MM.1S (cell line): ENCODE results near the gene SYPL1.

Experiments
- DNase-seq: peaks from one replicate; pipeline ENCODE4 v3.0.0-alpha.2; 2015
- H2AFZ ChIP-seq: fragments of 300-600 bp; sonication (generic); 2 replicates; pipeline ENCODE4 v1.6.0; 2016; ENCODE audit warnings: antibody characterized with exemption, low read length
- H3F3A ChIP-seq: fragments of 300-600 bp; sonication (generic); 2 replicates; pipeline ENCODE4 v1.6.1; 2016; ENCODE audit warnings: mild to moderate bottlenecking, antibody characterized with exemption, low read length, moderate library complexity, mixed read lengths; ENCODE audit not compliant: insufficient read depth
- H3K27ac ChIP-seq: fragments of 300-600 bp; sonication (generic); 2 replicates; pipeline ENCODE4 v1.5.1; 2016; ENCODE audit warnings: mild to moderate bottlenecking, low read length
- H3K27me3 ChIP-seq: fragments of 300-600 bp; sonication (generic); replicated peaks from 2 replicates; pipeline ENCODE4 v1.6.0; 2016; ENCODE audit warnings: low read length; ENCODE audit not compliant: insufficient read depth
- H3K36me3 ChIP-seq: fragments of 300-600 bp; sonication (generic); replicated peaks from 2 replicates; pipeline ENCODE4 v1.6.1; 2016; ENCODE audit warnings: mild to moderate bottlenecking, low read length, mixed read lengths; ENCODE audit not compliant: insufficient read depth
- H3K4me1 ChIP-seq: fragments of 300-600 bp; sonication (generic); 2 replicates; pipeline ENCODE4 v1.6.1; 2016; ENCODE audit warnings: low read length, mixed read lengths
- H3K4me2 ChIP-seq: fragments of 300-600 bp; sonication (generic); 2 replicates; pipeline ENCODE4 v1.6.0; 2016; ENCODE audit warnings: low read depth, low read length
- H3K4me3 ChIP-seq: fragments of 300-600 bp; sonication (generic); 2 replicates; pipeline ENCODE4 v1.5.1; 2016; ENCODE audit warnings: low read length, mixed read lengths
- H3K79me2 ChIP-seq: fragments of 300-600 bp; sonication (generic); 2 replicates; pipeline ENCODE4 v1.6.1; 2016; ENCODE audit warnings: mixed run types, low read length, mixed read lengths
- H3K9ac ChIP-seq: fragments of 300-600 bp; sonication (generic); 2 replicates; pipeline ENCODE4 v1.6.1; 2016; ENCODE audit warnings: low read length, mixed read lengths
- H3K9me2 ChIP-seq: fragments of 300-600 bp; sonication (generic); replicated peaks from 2 replicates; pipeline ENCODE4 v1.6.1; 2016; ENCODE audit warnings: mild to moderate bottlenecking, low read length, mixed read lengths; ENCODE audit not compliant: insufficient read depth
- H3K9me3 ChIP-seq: fragments of 300-600 bp; sonication (generic); replicated peaks from 2 replicates; pipeline ENCODE4 v1.6.1; 2016; ENCODE audit warnings: mild to moderate bottlenecking, low read length, mixed read lengths; ENCODE audit not compliant: insufficient read depth
- H4K20me1 ChIP-seq: fragments of 300-600 bp; sonication (generic); 2 replicates; pipeline ENCODE4 v1.6.1; 2016; ENCODE audit warnings: mild to moderate bottlenecking, low read length, moderate library complexity, mixed read lengths; ENCODE audit not compliant: insufficient read depth
- CTCF ChIP-seq: fragments of 300-600 bp; sonication (generic); IDR thresholded peaks from 2 replicates; pipeline ENCODE4 v1.5.1; 2016; ENCODE audit warnings: antibody characterized with exemption, low read length, mixed read lengths
- EZH2 ChIP-seq: fragments of 300-600 bp; sonication (generic); optimal IDR thresholded peaks from 2 replicates; pipeline ENCODE3; 2017; ENCODE audit warnings: low read depth, mild to moderate bottlenecking, antibody characterized with exemption, low read length, mixed read lengths
- EZH2phosphoT487 ChIP-seq: fragments of 300-600 bp; sonication (generic); IDR thresholded peaks from 2 replicates; pipeline ENCODE4 v1.6.1; 2018; ENCODE audit warnings: antibody characterized with exemption, low read length

SYPL1 gene

GRCh38 chr7:106121189-106121810, 9.2 kb upstream of the SYPL1 start:
- H3K79me2 ChIP-seq: no peaks in the 10 kb centered on the region
- no peaks in the 10 kb centered on the region for H3K9me2 ChIP-seq
- no peaks in the 10 kb centered on the region for H3K4me1 ChIP-seq
- no peak overlapping the region for H3K4me3 ChIP-seq
- no peak overlapping the region for H3K27ac ChIP-seq
- TF ChIP-seq CTCF (no peak), EZH2 (no peak), EZH2phosphoT487 (no peak)
- no peaks in the 10 kb centered on the region for H3F3A ChIP-seq
- H2AFZ ChIP-seq: no peak overlapping the region
- no peaks in the 10 kb centered on the region for H4K20me1 ChIP-seq
- H3K27me3 ChIP-seq: no peaks in the 10 kb centered on the region
- DNase-seq: no peak
- no peaks in the 10 kb centered on the region for H3K36me3 ChIP-seq
- H3K9ac ChIP-seq: no peak overlapping the region
- H3K4me2 ChIP-seq: no peak overlapping the region
- no peaks in the 10 kb centered on the region for H3K9me3 ChIP-seq

GRCh38 chr7:106120500-106120899, 8.4 kb upstream of the SYPL1 start:
- no peak overlapping the region for H3K4me3 ChIP-seq
- no peak overlapping the region for H3K27ac ChIP-seq
- H2AFZ ChIP-seq: no peak overlapping the region
- H3K4me1 ChIP-seq: no peaks in the 10 kb centered on the region
- no peaks in the 10 kb centered on the region for H4K20me1 ChIP-seq
- H3F3A ChIP-seq: no peaks in the 10 kb centered on the region
- no peaks in the 10 kb centered on the region for H3K79me2 ChIP-seq
- no peaks in the 10 kb centered on the region for H3K9me3 ChIP-seq
- H3K27me3 ChIP-seq: no peaks in the 10 kb centered on the region
- no peak for DNase-seq
- H3K9me2 ChIP-seq: no peaks in the 10 kb centered on the region
- H3K4me2 ChIP-seq: no peak overlapping the region
- TF ChIP-seq EZH2 (no peak), CTCF (no peak), EZH2phosphoT487 (no peak)
- no peaks in the 10 kb centered on the region for H3K36me3 ChIP-seq
- no peak overlapping the region for H3K9ac ChIP-seq

- no peaks in the 10 kb centered on the region for H3K4me1 ChIP-seq
- H2AFZ ChIP-seq: no peak overlapping the region
- no peaks in the 10 kb centered on the region for H3K79me2 ChIP-seq
- H3K9me2 ChIP-seq: no peaks in the 10 kb centered on the region
- no peaks in the 10 kb centered on the region for H3K27me3 ChIP-seq
- no peak for TF ChIP-seq EZH2
- no peak for TF ChIP-seq CTCF
- no peak for TF ChIP-seq EZH2phosphoT487
- H4K20me1 ChIP-seq: no peaks in the 10 kb centered on the region
- H3K9ac ChIP-seq: no peak overlapping the region
- H3K36me3 ChIP-seq: no peaks in the 10 kb centered on the region
- H3F3A ChIP-seq: no peaks in the 10 kb centered on the region
- no peak overlapping the region for H3K4me3 ChIP-seq
- no peak for DNase-seq
- H3K4me2 ChIP-seq: no peak overlapping the region
- no peak overlapping the region for H3K27ac ChIP-seq
- no peaks in the 10 kb centered on the region for H3K9me3 ChIP-seq
These were observed 7.6 kb upstream of the SYPL1 start for GRCh38 chr7:106119719-106120118.
